Esophagus squamous epithelium (tissue), 5 donors: ENCODE results near the gene C14orf39. TPM values are rescaled to one million over a fixed set of nuclear protein-coding genes. Genes with fewer than 3 reads are reported as not detected.

ENCODE experiments used
- DNase-seq: peaks from one replicate; lab custom pipeline; 2025; lab: John Stamatoyannopoulos, UW
- H3K27ac ChIP-seq, 4 donors: fragments of 200-600 bp; sonication (generic); one replicate each; pipeline ENCODE4 v1.5.1; 2016 to 2019; ENCODE audit warnings: mild to moderate bottlenecking in 1 of 4
- H3K27me3 ChIP-seq, 4 donors: fragments of 200-600 bp; sonication (generic); 1 replicate in 3 of 4; 2 replicates in 1 of 4; pipeline versions ENCODE4 v1.5.1 to v1.6.0; 2017 to 2021; ENCODE audit warnings: antibody characterized with exemption in 1 of 4
- H3K36me3 ChIP-seq, 3 donors: fragments of 200-600 bp; sonication (generic); one replicate each; pipeline ENCODE4 v1.5.1; 2016 to 2019
- H3K4me1 ChIP-seq, 3 donors: fragments of 200-600 bp; sonication (generic); one replicate each; pipeline ENCODE4 v1.5.1; 2017 to 2019
- H3K4me3 ChIP-seq, 4 donors: fragments of 200-600 bp; sonication (generic); 1 replicate in 3 of 4; 2 replicates in 1 of 4; pipeline ENCODE4 v1.5.1; 2016 to 2019; ENCODE audit warnings: mild to moderate bottlenecking in 2 of 4, moderate library complexity in 1 of 4
- H3K9me3 ChIP-seq, 3 donors: fragments of 200-600 bp; sonication (generic); one replicate each; pipeline ENCODE4 v1.5.1; 2016 to 2019
- POLR2A ChIP-seq, 4 donors: fragments of 450-650 bp; IDR thresholded peaks; one replicate each; pipeline ENCODE4 v1.6.1; 2017; ENCODE audit warnings: antibody characterized with exemption in 4 of 4, mild to moderate bottlenecking in 4 of 4, moderate library complexity in 3 of 4
- WGBS, 2 donors: methylation state at CpG; one replicate each; pipeline ENCODE4 v1.1.5; 2018; 5-methylcytosine and 5-hydroxymethylcytosine counted together
- intact Hi-C: fragments of 100-400 bp; cut with DNase I; formaldehyde crosslinking; loops from one replicate; pipeline ENCODE4 v1.15.0; 2022
- total RNA-seq, 4 donors: library from RNA; depleted of rRNA; stranded (reverse); fragments of >200 nt; gene quantifications; one replicate each; pipeline ENCODE4 v1.1.0, GENCODE V29; 2016
- TF ChIP-seq, protein P1 (sequence below), 6 experiments: fragments of 450-650 bp in 4 of 6; fragments of 200-600 bp in 2 of 6; sonication (generic) in 2 of 6; IDR thresholded peaks; one replicate each; pipeline ENCODE4 v1.5.1; 2016 to 2019; ENCODE audit warnings: antibody characterized with exemption in 6 of 6, mild to moderate bottlenecking in 4 of 6, moderate library complexity in 4 of 6
- donor health status: DM: yes; HTN: yes; CAD: no.

Gene C14orf39
- total RNA-seq, 4 donors from 2014 or later: not detected

DNA sequence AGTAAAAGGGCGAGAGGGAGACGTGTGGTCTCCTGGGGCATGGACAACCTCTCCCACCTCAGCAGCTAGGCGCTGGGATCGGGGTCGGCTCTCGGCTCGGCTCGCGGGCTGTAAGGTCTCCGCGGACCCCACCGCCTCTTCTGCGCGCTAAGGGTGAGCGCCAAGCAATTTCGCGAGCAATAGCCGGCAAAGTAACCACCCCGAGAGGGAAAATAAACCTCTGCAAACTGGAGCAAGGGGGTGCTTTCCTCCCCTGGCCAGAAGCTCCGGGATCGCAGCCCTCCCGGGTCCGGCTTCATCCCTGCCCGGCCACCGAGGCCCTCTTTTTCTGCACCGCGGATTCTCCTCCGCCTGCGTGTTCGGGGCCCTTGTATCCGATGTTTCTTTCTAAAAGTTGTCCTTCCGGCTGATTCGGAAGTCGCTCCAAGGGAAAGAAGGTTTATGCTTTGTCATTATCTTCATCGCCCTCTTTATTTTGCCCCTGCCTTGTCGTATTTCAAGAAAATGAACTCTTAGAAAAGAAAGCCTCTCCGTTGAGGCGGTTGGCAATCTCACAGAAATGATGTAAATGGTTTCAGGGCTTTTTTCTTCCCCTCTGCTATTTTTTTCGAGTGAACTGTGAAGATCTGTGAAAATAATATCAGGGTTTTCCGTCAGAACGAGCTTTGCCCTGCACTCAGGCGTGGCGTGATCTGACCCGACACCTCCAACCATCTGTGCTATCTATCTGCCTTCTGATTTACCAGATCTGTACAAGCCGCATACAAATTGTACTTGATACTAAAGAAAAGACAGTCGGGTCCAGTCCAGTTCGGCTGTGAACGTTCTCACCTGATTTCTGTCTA is 21.3 kb upstream of the C14orf39 start:
- Histone ChIP-seq H3K4me1 (peaks cover 0 to 44% (median 9%) of the 10 kb centered on the region in 3 donors), H3K27ac (no peak overlapping the region), H3K36me3 (no peaks in the 10 kb centered on the region), H3K4me3 (no peak overlapping the region), H3K27me3 (peaks cover 29 to 100% (median 58%) of the 10 kb centered on the region in 4 donors), H3K9me3 (no peaks in the 10 kb centered on the region)
- no peak for TF ChIP-seq POLR2A (IDR thresholded peaks at IDR 0.05)
- TF ChIP-seq, protein P1, sequence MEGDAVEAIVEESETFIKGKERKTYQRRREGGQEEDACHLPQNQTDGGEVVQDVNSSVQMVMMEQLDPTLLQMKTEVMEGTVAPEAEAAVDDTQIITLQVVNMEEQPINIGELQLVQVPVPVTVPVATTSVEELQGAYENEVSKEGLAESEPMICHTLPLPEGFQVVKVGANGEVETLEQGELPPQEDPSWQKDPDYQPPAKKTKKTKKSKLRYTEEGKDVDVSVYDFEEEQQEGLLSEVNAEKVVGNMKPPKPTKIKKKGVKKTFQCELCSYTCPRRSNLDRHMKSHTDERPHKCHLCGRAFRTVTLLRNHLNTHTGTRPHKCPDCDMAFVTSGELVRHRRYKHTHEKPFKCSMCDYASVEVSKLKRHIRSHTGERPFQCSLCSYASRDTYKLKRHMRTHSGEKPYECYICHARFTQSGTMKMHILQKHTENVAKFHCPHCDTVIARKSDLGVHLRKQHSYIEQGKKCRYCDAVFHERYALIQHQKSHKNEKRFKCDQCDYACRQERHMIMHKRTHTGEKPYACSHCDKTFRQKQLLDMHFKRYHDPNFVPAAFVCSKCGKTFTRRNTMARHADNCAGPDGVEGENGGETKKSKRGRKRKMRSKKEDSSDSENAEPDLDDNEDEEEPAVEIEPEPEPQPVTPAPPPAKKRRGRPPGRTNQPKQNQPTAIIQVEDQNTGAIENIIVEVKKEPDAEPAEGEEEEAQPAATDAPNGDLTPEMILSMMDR (IDR thresholded peaks at IDR 0.05): no peak
- WGBS, 2 donors: 10 to 13% methylated on average over 29 to 32 of the region's 48 CpGs
- DNase-seq: no peak
- intact Hi-C loops: no loop called here

DNA sequence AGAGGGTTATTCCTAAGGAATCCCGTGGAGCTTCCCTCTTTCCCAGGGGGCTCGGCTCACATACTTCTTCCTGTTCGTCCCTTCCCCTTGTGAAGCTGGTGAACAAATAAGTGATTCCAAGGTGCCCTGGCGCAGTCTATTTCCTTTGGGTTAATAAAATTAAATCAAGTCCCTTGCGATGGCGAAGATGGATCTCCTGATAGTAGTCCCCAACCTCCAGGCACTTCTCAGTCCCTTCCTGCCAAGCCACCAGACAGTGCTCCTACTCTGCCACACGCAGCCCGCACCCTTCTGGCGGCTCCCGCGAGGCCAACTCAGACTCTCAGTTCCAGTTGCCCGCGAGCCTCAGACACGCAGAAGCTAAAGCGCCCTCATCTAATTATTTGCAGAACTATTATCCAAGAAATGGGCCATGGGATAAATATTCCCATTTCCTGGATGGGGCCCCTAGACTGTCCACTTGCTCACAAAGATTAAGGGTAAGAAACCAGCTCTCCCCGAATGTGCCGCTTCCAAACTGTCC is 20.7 kb upstream of the C14orf39 start:
- DNase-seq: no peak
- Histone ChIP-seq H3K27ac (no peak overlapping the region), H3K36me3 (no peaks in the 10 kb centered on the region), H3K27me3 (peaks cover 29 to 100% (median 55%) of the 10 kb centered on the region in 4 donors), H3K4me1 (peaks cover 0 to 43% (median 9%) of the 10 kb centered on the region in 3 donors), H3K4me3 (no peak overlapping the region), H3K9me3 (no peaks in the 10 kb centered on the region)
- TF ChIP-seq POLR2A (IDR thresholded peaks at IDR 0.05): no peak
- TF ChIP-seq, protein P1 (IDR thresholded peaks at IDR 0.05): no peak
- 17 to 23% methylated on average over 7 to 9 of the region's 17 CpGs for WGBS, 2 donors
- intact Hi-C loops: no loop called here

DNA sequence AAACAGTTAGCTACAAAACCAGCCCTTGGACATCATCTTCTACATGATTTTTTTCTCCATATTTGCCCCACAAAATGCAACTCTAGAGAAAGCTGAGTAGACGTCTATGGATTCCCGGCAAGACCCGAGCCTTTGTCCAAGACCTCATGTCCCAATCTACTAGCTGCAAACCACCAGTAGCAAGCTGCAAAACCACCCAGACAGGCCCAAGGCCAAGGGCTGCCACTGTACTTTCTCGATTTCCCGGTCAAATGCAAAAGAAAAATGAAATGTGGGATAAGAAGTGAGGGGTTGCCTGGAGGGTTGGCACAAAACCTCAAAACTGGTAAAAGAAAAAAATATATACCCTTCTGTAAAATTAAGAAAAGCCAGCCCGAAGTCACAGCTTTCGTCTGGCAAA is 20.1 kb upstream of the C14orf39 start:
- no peak overlapping the region for H3K4me3 ChIP-seq
- no peaks in the 10 kb centered on the region for H3K36me3 ChIP-seq
- WGBS, 2 donors: 1 to 6% methylated on average over 7 of the region's 7 CpGs
- H3K27me3 ChIP-seq: peaks cover 29 to 99% (median 50%) of the 10 kb centered on the region in 4 donors
- intact Hi-C loops: no loop called here
- no peaks in the 10 kb centered on the region for H3K9me3 ChIP-seq
- TF ChIP-seq, protein P1 (IDR thresholded peaks at IDR 0.05): no peak
- no peak for TF ChIP-seq POLR2A (IDR thresholded peaks at IDR 0.05)
- no peak overlapping the region for H3K27ac ChIP-seq
- no peak for DNase-seq
- H3K4me1 ChIP-seq: peaks cover 0 to 38% (median 5%) of the 10 kb centered on the region in 3 donors

DNA sequence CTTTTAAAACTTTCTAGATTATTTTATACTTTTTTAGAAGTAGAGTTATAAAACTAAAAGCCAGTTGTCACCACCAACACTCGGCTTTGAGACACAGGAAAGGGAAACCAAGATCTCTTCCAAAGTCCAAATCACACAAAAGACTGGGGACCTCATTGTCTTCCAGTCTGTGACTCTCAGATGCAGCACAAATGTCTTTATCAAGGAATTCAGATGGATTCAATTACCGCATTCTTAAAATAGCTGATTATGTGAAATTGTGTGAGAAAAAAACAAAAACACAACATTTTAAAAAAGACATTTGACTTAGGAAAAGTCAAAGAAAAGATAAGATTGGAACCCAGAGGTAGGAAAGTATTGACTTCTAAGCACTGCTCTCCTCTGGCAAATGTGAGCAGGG is 19.6 kb upstream of the C14orf39 start:
- intact Hi-C loops: no loop called here
- no peaks in the 10 kb centered on the region for H3K36me3 ChIP-seq
- H3K4me3 ChIP-seq: no peak overlapping the region
- H3K27me3 ChIP-seq: peaks cover 29 to 99% (median 46%) of the 10 kb centered on the region in 4 donors
- no peaks in the 10 kb centered on the region for H3K9me3 ChIP-seq
- peaks cover 0 to 32% (median 0%) of the 10 kb centered on the region in 3 donors for H3K4me1 ChIP-seq
- TF ChIP-seq, protein P1 (IDR thresholded peaks at IDR 0.05): no peak
- no peak for TF ChIP-seq POLR2A (IDR thresholded peaks at IDR 0.05)
- no peak overlapping the region for H3K27ac ChIP-seq
- DNase-seq: no peak
- 17 to 25% methylated on average over 2 of the region's 2 CpGs for WGBS, 2 donors

DNA sequence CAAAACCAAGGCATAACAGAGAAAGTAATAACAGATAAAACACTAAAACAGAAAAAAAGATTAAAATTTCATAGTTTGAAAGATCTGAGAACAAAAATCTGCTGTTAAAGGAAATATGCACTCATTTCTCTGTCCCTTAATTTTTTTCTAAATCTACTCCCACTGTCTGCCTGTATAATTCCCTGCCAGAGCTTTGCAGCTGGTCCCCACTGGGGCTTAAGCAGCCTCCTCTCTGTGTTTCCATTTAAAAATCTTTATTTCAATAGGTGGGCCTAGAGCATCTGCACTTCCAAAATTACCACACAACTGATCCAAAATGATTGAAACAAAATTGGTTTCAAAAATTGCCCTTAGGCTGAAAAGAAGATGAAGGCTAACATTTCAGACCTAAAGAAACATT is 16.7 kb upstream of the C14orf39 start:
- no peaks in the 10 kb centered on the region for H3K9me3 ChIP-seq
- DNase-seq: no peak
- intact Hi-C loops: no loop called here
- H3K4me3 ChIP-seq: no peak overlapping the region
- TF ChIP-seq POLR2A (IDR thresholded peaks at IDR 0.05): no peak
- TF ChIP-seq, protein P1 (IDR thresholded peaks at IDR 0.05): no peak
- no peak overlapping the region for H3K27ac ChIP-seq
- no peaks in the 10 kb centered on the region for H3K36me3 ChIP-seq
- H3K27me3 ChIP-seq: peaks cover 15 to 82% (median 24%) of the 10 kb centered on the region in 4 donors
- peaks cover 0 to 12% (median 0%) of the 10 kb centered on the region in 3 donors for H3K4me1 ChIP-seq
